Stimulated activated CD4-positive, alpha-beta T cell treated with anti-CD3 and anti-CD28 coated beads, TNF-alpha, amount 100 ng/mL, for 1 hour (primary cell): ENCODE results near the gene ETV2.
"Not testable (repeated sequence)": the region's sequence is repeated elsewhere in the genome, so short reads cannot be mapped to it uniquely, and the experiment has no call there.

Experiments used
- DNase-seq, 3 donors: peaks; one replicate each; pipeline ENCODE4 v3.0.0-alpha.2; 2020; ENCODE audit warnings: low read depth in 3 of 3, low spot score in 1 of 3

ETV2 gene

GRCh38 chr19:35628264-35628564 lies 13.3 kb upstream of the ETV2 start:
- DNase-seq = no peak

DNA sequence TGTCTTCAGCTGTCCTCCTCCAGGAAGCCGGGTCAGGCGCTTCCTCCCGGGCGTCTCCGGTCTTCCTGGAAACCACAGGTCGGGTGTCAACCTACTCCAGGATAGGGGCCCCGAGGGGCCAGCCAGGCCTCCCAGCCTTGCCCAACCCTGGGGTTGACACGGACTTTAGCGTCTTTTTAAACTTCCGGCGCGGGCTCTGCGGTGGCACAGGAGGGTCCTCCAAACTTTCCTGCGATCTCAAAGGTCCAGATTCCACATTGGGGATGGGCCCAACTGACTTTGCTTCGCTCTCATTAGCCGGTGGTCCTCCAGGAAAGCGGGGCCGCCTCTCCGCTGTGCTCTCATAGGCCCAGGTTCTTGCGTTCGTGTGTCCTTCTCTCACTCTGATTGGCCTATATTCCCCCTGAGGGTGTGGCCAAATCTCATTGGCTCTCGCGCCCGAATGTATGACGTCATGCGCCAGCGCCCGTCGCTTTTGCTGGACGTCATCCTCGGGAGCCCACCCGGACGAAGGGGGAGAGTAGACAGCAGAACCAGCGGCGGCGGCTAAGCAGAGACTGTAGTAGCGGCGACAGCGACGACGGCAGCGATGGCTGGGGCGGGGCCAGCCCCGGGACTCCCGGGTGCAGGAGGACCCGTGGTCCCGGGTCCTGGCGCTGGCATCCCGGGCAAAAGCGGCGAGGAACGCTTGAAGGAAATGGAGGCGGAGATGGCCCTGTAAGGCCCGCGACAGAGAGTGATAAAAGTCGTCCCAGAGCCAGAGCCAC lies 12.8 kb upstream of the ETV2 start, which contains the start of gene RBM42:
Gene RBM42, plus strand, starts transcription at position 472 of the 767 bp plus-strand sequence. Its CDS starts 118 bp downstream, at position 590.
- DNase-seq = peak; percentile 88 to 96 (median 91)

GRCh38 chr19:35629332-35629633 lies 12.3 kb upstream of the ETV2 start:
- DNase-seq = no peak

GRCh38 chr19:35633727-35634440 lies 7.7 kb upstream of the ETV2 start:
- no peak for DNase-seq

- no peak for DNase-seq
Measured at GRCh38 chr19:35636651-35637050, 4.9 kb upstream of the ETV2 start.

DNA sequence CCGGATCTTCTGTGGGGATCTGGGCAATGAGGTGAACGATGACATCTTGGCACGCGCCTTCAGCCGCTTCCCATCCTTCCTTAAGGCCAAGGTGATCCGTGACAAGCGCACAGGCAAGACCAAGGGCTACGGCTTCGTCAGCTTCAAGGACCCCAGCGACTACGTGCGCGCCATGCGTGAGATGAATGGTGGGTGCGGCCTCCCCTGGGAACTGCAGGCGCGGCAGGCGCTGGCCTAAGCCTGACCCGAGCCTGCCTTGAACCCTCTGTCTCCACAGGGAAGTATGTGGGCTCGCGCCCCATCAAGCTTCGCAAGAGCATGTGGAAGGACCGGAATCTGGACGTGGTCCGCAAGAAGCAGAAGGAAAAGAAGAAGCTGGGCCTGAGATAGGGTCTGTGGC lies 4.4 kb upstream of the ETV2 start:
- no peak for DNase-seq

DNA sequence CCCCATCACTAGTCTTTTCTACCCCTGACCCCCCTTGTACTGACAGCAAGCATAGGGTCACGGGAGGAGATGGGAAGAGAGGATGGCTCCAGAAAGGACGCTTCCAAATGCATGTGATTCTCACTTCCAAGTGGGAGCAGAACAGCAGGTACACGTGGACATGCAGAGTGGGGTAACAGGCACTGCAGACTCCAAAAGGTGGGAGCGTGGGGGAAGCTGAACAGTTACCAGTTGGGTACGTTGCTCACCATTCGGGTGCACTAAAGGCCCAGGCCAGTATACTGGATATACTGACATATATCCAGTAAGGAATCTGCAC lies 2.3 kb upstream of the ETV2 start:
- DNase-seq = no peak

DNA sequence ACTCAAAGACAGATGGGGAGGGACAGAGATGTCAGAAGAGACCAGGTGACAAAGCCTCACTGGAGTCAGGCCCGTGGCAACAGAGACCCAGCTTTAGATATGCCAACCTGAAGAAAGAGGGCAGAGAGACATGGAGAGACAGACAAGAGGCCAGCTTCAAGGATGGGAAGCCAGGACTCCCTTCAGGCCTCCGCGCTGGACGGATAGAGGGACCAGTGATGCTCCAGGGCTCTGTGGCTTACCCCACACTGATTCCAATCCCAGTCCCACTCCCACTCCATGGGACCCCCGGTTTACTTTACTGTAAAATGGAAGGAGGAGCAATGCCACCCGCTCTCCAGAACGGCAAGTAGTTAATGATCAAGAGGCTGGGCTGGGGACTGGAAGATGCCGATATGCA lies 1.7 kb upstream of the ETV2 start:
- no peak for DNase-seq

DNA sequence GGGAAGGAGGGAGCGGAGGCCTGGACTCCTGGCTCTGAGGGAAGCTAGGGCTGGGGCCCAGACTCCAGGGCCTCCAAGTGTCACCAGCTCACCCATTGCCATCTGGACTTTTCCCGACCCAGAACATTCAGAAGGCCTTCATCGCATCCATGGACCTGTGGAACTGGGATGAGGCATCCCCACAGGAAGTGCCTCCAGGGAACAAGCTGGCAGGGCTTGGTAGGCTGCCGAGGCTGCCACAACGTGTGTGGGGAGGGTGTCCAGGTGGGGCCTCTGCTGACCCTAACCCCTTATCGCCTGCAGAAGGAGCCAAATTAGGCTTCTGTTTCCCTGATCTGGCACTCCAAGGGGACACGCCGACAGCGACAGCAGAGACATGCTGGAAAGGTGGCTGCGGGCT lies 767 bp downstream of the ETV2 start:
- no peak for DNase-seq

- DNase-seq = no peak
Measured at GRCh38 chr19:35642798-35643254, 1.3 kb downstream of the ETV2 start.

DNA sequence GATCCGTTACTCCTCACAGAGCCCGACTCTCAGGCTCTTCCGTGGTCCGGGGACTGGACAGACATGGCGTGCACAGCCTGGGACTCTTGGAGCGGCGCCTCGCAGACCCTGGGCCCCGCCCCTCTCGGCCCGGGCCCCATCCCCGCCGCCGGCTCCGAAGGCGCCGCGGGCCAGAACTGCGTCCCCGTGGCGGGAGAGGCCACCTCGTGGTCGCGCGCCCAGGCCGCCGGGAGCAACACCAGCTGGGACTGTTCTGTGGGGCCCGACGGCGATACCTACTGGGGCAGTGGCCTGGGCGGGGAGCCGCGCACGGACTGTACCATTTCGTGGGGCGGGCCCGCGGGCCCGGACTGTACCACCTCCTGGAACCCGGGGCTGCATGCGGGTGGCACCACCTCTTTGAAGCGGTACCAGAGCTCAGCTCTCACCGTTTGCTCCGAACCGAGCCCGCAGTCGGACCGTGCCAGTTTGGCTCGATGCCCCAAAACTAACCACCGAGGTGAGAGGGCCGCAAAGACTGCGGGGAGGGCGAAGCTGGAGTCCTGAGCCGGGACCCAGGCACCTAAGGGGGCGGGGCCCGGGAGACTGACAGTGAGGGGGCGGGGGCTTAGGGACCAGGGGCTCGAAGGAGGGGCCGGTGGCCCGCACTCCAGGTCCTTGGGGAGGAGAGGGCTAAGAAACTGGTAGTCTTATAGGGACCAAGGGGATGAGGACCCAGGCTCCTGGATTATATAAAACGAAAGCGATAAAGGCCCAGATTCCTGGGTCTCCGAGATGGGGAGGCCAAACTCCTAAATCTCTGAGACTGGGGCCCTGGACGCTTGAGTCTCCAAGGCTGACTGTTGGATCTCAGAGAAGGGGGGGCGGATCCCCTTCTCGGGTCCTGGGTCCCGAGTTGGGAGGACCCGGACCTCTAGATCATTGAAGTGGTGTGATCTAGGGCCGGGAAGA lies 2.0 kb downstream of the ETV2 start:
- peak; percentile 44 to 59 (median 59) for DNase-seq

GRCh38 chr19:35644206-35644986 lies 2.9 kb downstream of the ETV2 start:
- peak; percentile 85 to 88 (median 88) for DNase-seq

DNA sequence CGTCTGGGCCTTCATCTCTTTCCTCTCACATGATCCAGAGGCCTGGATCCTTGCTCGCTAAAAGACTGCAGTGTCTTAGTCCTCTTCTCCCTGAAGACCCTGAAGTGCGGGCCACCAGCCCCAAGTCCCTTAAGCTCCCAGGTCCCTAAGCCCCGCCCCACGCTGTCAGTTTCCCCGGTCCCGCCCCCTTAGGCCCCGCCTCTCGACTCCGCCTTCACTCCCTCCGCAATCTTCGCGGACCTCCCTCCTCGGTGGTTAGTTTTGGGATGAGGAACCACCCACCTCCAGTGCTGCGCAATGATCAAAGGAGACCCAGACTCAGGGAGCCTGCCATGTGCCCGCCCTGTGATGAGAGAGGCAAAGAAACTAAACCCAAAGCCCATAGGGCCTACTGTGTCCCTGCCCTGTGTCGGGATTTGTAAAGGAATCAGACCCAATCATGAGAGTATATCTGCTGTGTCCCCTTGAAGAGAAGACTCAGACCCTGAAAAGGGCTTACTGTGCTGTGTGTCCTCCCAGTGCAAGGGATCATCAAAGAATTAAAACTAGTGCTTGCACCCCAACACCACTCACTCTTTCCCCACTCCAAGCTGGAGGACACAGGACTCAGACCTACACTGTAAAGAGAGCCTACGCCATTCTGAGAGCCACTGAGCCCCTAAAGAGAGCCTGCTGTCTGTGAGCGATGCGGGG lies 3.6 kb downstream of the ETV2 start:
- DNase-seq = peak; percentile 19 to 77 (median 35)

GRCh38 chr19:35645680-35646511 lies 4.4 kb downstream of the ETV2 start:
- no peak for DNase-seq

DNA sequence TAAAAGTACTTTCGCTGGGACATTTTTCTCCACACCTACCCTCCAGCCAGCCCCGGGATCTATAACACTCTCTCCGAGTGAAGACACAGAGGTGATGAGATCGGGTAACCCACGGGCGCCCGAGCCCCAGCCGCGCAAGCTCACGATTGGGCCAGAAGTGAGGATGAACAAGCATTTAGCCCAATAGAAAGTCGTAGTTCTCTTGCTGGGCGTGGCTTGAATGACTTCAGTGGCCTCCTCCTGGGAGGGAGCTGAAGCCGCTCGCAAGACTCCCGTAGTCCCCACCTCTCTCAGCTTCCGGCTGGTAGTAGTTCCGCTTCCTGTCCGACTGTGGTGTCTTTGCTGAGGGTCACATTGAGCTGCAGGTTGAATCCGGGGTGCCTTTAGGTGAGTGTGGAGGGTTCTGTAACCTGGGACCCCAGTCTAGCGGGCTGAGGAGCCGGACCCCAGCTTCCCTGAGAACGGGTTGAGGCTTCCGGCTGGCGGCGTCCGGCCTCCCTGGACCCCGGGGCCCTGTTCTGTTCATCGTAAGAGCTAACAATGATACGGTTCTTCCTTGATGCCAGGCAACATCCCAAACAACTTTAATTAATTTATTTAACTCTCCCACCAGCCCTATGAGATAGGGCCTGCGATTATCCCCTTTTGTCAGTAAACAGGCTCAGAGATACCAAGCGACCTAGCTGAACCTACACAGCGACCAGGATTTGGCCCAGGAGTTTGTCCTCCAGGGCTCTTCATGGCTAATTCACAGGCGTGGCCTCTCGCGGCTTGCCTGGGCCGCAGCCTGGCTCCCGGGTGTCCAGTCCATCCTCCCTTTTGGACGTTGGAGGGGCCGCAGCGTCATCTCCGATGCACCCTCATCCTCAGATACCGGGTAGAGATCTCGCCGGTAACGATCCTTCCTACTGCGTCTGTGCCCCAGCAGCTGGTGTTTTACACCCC lies 6.7 kb downstream of the ETV2 start, which contains the start of gene COX6B1:
Gene COX6B1, plus strand, starts transcription at position 307 of the 945 bp plus-strand sequence. CDS start 2,921 bp downstream, outside the sequence.
- peak; percentile 68 to 83 (median 80) for DNase-seq

- no peak for DNase-seq
Measured at GRCh38 chr19:35650581-35650980, 9.0 kb downstream of the ETV2 start.

DNA sequence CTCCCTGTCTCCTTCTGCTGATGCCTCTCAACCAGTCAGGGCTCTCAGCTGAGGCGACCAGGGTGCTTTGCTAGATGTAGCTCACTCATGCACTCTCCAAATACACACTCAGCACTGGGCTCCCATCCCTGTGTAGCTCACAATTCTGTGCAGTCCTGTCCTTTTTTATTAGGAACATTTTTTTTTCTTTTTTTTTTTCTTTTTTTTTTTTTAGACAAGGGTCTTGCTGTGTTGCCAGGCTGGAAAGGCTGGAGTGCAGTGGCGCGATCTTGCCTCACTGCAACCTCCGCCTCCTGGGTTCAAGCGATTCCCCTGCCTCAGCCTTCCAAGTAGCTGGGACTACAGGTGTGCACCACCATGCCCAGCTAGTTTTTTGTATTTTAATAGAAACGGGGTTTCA lies 13.3 kb downstream of the ETV2 start:
- not testable (repeated sequence) for DNase-seq

DNA sequence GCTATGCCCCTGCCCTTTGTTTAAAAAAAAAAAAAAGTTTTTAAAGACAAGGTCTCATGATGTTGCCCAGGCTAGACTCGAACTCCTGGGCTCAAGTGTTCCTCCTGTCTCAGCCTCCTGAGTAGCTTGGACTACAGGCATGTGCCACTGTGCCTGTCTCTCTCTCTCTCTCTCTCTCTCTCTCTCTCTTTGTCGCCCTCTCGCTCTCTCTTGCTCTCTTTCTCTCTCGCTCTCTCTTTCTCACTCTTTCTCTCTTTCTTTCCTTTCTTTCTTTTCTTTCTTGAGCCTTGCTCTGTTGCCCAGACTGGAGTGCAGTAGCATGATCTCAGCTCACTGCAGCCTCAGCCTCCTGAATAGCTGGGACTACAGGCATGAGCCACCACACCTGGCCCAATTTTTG lies 14.1 kb downstream of the ETV2 start:
- no peak for DNase-seq
